B cell (primary cell): Measurements from ENCODE around the gene TMBIM4. TPM values are rescaled to one million over a fixed set of nuclear protein-coding genes. Genes with fewer than 3 reads are reported as not detected.
"Not testable (repeated sequence)": the region's sequence is repeated elsewhere in the genome, so short reads cannot be mapped to it uniquely, and the experiment has no call there.

Experiments used
- ATAC-seq: fragments of 200-7000 bp; cut with Tn5 transposase; one replicate; pipeline ENCODE4 v1.10.0; 2021; ENCODE audit warnings: low read depth, mild to moderate bottlenecking, moderate number of reproducible peaks, moderate library complexity
- CTCF ChIA-PET: fragments of 350-600 bp; sonication (Branson Sonifier 250); formaldehyde crosslinking; loops from one replicate; lab custom pipeline; 2021; ENCODE audit warnings: antibody characterized with exemption, inconsistent platforms; lab: Charles Lee
- POLR2A ChIA-PET: fragments of 350-600 bp; sonication (Branson Sonifier 250); formaldehyde crosslinking; loops from one replicate; lab custom pipeline; 2021; ENCODE audit warnings: antibody characterized with exemption; lab: Charles Lee
- DNase-seq: peaks from one replicate; pipeline ENCODE4 v3.0.0; 2013
- H2AFZ ChIP-seq: 2 replicates; pipeline ENCODE4 v1.6.1; 2012; ENCODE audit warnings: mild to moderate bottlenecking, low read depth, low read length; ENCODE audit not compliant: insufficient read depth, poor library complexity, severe bottlenecking
- H3K27ac ChIP-seq, 2 donors: 1 replicate in 1 of 2; 2 replicates in 1 of 2; pipeline ENCODE4 v1.5.1; 2012 to 2013; ENCODE audit warnings: low read length in 2 of 2, mild to moderate bottlenecking in 2 of 2, moderate library complexity in 1 of 2
- H3K27me3 ChIP-seq, 4 experiments: fragments of 200-600 bp in 1 of 4; sonication (generic) in 1 of 4; replicated peaks in 1 of 4; 1 replicate in 2 of 4; 2 replicates in 2 of 4; pipeline versions ENCODE4 v1.6.1 to v1.7.0; 2013 to 2016; ENCODE audit warnings: low read length in 3 of 4, mild to moderate bottlenecking in 2 of 4, mixed read lengths in 1 of 4, moderate library complexity in 1 of 4; ENCODE audit not compliant: insufficient read depth in 4 of 4, control insufficient read depth in 3 of 4; ENCODE audit errors: control extremely low read depth in 1 of 4
- H3K36me3 ChIP-seq, 2 experiments: replicated peaks in 1 of 2; 1 replicate in 1 of 2; 2 replicates in 1 of 2; pipeline versions ENCODE4 v1.6.1 to v1.7.1; 2013; ENCODE audit warnings: low read length in 1 of 2; ENCODE audit not compliant: insufficient read depth in 2 of 2, control insufficient read depth in 1 of 2; ENCODE audit errors: control extremely low read depth in 1 of 2, extremely low read depth in 1 of 2
- H3K4me1 ChIP-seq, 2 donors: fragments of 200-600 bp in 1 of 2; sonication (generic) in 1 of 2; 1 replicate in 1 of 2; 2 replicates in 1 of 2; pipeline versions ENCODE4 v1.5.1 to v1.6.1; 2013 to 2017; ENCODE audit warnings: low read length in 2 of 2; ENCODE audit not compliant: control insufficient read depth in 2 of 2, insufficient read depth in 2 of 2
- H3K4me2 ChIP-seq: replicated peaks from 2 replicates; pipeline ENCODE3; 2012; ENCODE audit warnings: mild to moderate bottlenecking, low read depth, low read length; ENCODE audit not compliant: poor library complexity, severe bottlenecking
- H3K4me3 ChIP-seq, 5 experiments: fragments of 200-600 bp in 1 of 5; sonication (generic) in 1 of 5; 1 replicate in 3 of 5; 2 replicates in 2 of 5; pipeline versions ENCODE4 v1.5.1 to v1.7.0; 2011 to 2016; ENCODE audit warnings: low read length in 4 of 5, mild to moderate bottlenecking in 4 of 5, low read depth in 2 of 5, control low read depth in 1 of 5, moderate library complexity in 1 of 5; ENCODE audit not compliant: insufficient read depth in 1 of 5; ENCODE audit errors: control extremely low read depth in 1 of 5, extremely low read depth in 1 of 5
- H3K79me2 ChIP-seq: fragments of 200-600 bp; sonication (generic); one replicate; pipeline ENCODE4 v1.6.0; 2016; ENCODE audit warnings: low read length; ENCODE audit not compliant: control insufficient read depth, insufficient read depth
- H3K9ac ChIP-seq: fragments of 200-600 bp; sonication (generic); 2 replicates; pipeline ENCODE4 v1.6.1; 2017; ENCODE audit warnings: mild to moderate bottlenecking, low read length, moderate library complexity
- H3K9me3 ChIP-seq, 3 donors: one replicate each; pipeline versions ENCODE4 v1.6.1 to v1.7.1; 2013; ENCODE audit warnings: low read length in 2 of 3; ENCODE audit not compliant: control insufficient read depth in 2 of 3, insufficient read depth in 1 of 3; ENCODE audit errors: control extremely low read depth in 1 of 3
- H4K20me1 ChIP-seq: 2 replicates; pipeline ENCODE4 v1.6.0; 2012; ENCODE audit warnings: mild to moderate bottlenecking, low read length; ENCODE audit not compliant: insufficient read depth, control insufficient read depth, poor library complexity, severe bottlenecking
- H3K27ac Mint-ChIP-seq: one replicate; pipeline ENCODE4 v1.8.0; 2021; ENCODE audit warnings: mixed read lengths
- H3K27me3 Mint-ChIP-seq: one replicate; pipeline ENCODE4 v1.8.0; 2021; ENCODE audit warnings: mixed read lengths
- H3K4me1 Mint-ChIP-seq: one replicate; pipeline ENCODE4 v1.8.0; 2021; ENCODE audit warnings: mixed read lengths
- H3K4me3 Mint-ChIP-seq: one replicate; pipeline ENCODE4 v1.8.0; 2021; ENCODE audit warnings: mixed read lengths
- H3K9me3 Mint-ChIP-seq: one replicate; pipeline ENCODE4 v1.8.0; 2022; ENCODE audit warnings: mixed read lengths; ENCODE audit not compliant: insufficient read depth
- CTCF ChIP-seq: fragments of 200-600 bp; IDR thresholded peaks from one replicate; pipeline ENCODE4 v1.8.0; 2022; ENCODE audit warnings: antibody characterized with exemption, mild to moderate bottlenecking
- EZH2 ChIP-seq: IDR thresholded peaks from 2 replicates; pipeline ENCODE4 v1.6.1; 2012; ENCODE audit warnings: borderline replicate concordance, low read depth, mild to moderate bottlenecking, moderate library complexity, low read length; ENCODE audit not compliant: insufficient read depth, poor library complexity, severe bottlenecking
- WGBS: methylation state at CpG from one replicate; pipeline ENCODE4 v1.1.5; 2013; ENCODE audit warnings: missing lambda C conversion rate; ENCODE audit not compliant: insufficient coverage; 5-methylcytosine and 5-hydroxymethylcytosine counted together
- intact Hi-C: fragments of 100-400 bp; cut with micrococcal nuclease; formaldehyde crosslinking; loops from one replicate; pipeline ENCODE4 v1.10.0; 2022
- polyA plus RNA-seq: library from polyadenylated mRNA; depleted of rRNA; stranded (reverse); fragments of >200 nt; gene quantifications from 2 replicates; pipeline ENCODE4 v1.2.3, GENCODE V29; 2012
- total RNA-seq, 2 donors: library from RNA; stranded (reverse); fragments of 120-200 nt in 1 of 2; gene quantifications; 1 replicate in 1 of 2; 2 replicates in 1 of 2; pipeline versions ENCODE4 v1.2.3 to v1.2.4, GENCODE V29; 2013 to 2022

The TMBIM4 gene
- total and polyA plus RNA-seq, 2 donors (not counting 1 experiment from before 2014, with no cell fraction given): 85.1 to 88.1 TPM

GRCh38 chr12:66174391-66175325, 4.9 kb upstream of the TMBIM4 start:
- DNase-seq, H3K27ac Mint-ChIP-seq, intact Hi-C loops, H4K20me1 ChIP-seq, H2AFZ ChIP-seq, H3K9me3 ChIP-seq, H3K4me1 Mint-ChIP-seq, H3K27ac ChIP-seq, H3K27me3 ChIP-seq, H3K4me3 Mint-ChIP-seq, H3K79me2 ChIP-seq, H3K36me3 ChIP-seq, CTCF ChIA-PET, ATAC-seq, H3K4me3 ChIP-seq, POLR2A ChIA-PET, H3K9ac ChIP-seq, H3K9me3 Mint-ChIP-seq, H3K4me1 ChIP-seq, H3K4me2 ChIP-seq: not testable (repeated sequence)
- WGBS: over 99% methylated on average over 41 of the region's 54 CpGs
- H3K27me3 Mint-ChIP-seq: peaks cover 18% of the 10 kb centered on the region

GRCh38 chr12:66170606-66171005, 810 bp upstream of the TMBIM4 start:
- no peaks in the 10 kb centered on the region for H3K27me3 ChIP-seq
- ChIA-PET POLR2A (interaction anchor here (2.1 kb wide), 1 partner anchor 132 kb away, joined by 12 read pairs; the partner anchor contains the start of gene HELB), CTCF (interaction anchor here (0.6 to 2.1 kb wide), 3 partner anchors 64 to 135 kb away, joined by 3 to 14 read pairs (median 7); partner anchors contain the start of gene HELB)
- H3K27me3 Mint-ChIP-seq: no peaks in the 10 kb centered on the region
- intact Hi-C loops: no loop called here
- no peak for DNase-seq
- H3K4me1 Mint-ChIP-seq: peaks cover 34% of the 10 kb centered on the region
- H3K27ac ChIP-seq: peak overlapping the region; percentile 97
- peaks cover under 1% of the 10 kb centered on the region for H4K20me1 ChIP-seq
- peak overlapping the region; percentile 83 for H2AFZ ChIP-seq
- no peaks in the 10 kb centered on the region for H3K9me3 ChIP-seq
- H3K27ac Mint-ChIP-seq: peak overlapping the region; percentile 93
- peak overlapping the region; percentile 73 to 99 (median 91) for H3K4me3 ChIP-seq
- H3K36me3 ChIP-seq: peaks cover 0 to 6% of the 10 kb centered on the region in 2 experiments
- peaks cover 20 to 25% of the 10 kb centered on the region in 2 donors for H3K4me1 ChIP-seq
- TF ChIP-seq CTCF (no peak), EZH2 (no peak)
- H3K79me2 ChIP-seq: peaks cover 46% of the 10 kb centered on the region
- no peak for ATAC-seq
- H3K9ac ChIP-seq: no peak overlapping the region
- 36% methylated on average over 2 of the region's 3 CpGs for WGBS
- H3K4me2 ChIP-seq: peak overlapping the region; percentile 77
- H3K4me3 Mint-ChIP-seq: peak overlapping the region; percentile 89
- no peaks in the 10 kb centered on the region for H3K9me3 Mint-ChIP-seq
